ENCODE results near the gene TOM1L1. TPM values are rescaled to one million over a fixed set of nuclear protein-coding genes. Genes with fewer than 3 reads are reported as not detected.

The TOM1L1 gene
- total RNA-seq (10 to 100 TPM; 23.8 to 30.8 (median 28.8) TPM), polyA plus RNA-seq (10 to 100 TPM; 23.0 to 61.7 (median 51.7) TPM)

- TF ChIP-seq CTCF (IDR thresholded peaks at IDR 0.05) (peak in 2 of 4 experiments; percentile 8 to 9), POLR2A (IDR thresholded peaks at IDR 0.05) (no peak), POLR2AphosphoS5 (IDR thresholded peaks at IDR 0.05) (peak in 3 of 4 donors; percentile 15 to 59 (median 27)), EP300 (IDR thresholded peaks at IDR 0.05) (no peak)
- Histone ChIP-seq H3K9me3 (no peaks in the 10 kb centered on the region), H3K27me3 (no peaks in the 10 kb centered on the region), H3K4me1 (peaks cover 3 to 19% (median 16%) of the 10 kb centered on the region in 4 donors), H3K27ac (peak within 1 kb of the TSS; percentile 38 to 68 (median 55)), H3K4me3 (peak within 1 kb of the TSS; percentile 57 to 65 (median 61)), H3K36me3 (no peaks in the 10 kb centered on the region)
- peak; percentile 77 for DNase-seq
- 2 to 4% methylated on average over 67 of the region's 67 CpGs for WGBS, 2 donors
- intact Hi-C loops (cut with DNase I) = loop anchor here (2.0 kb wide), 1 partner anchor 68 kb away; the partner anchor contains the start of genes COX11 and STXBP4
Measured at GRCh38 chr17:54900457-54901229, at the start of gene TOM1L1. Gene TOM1L1, plus strand, starts transcription at chr17:54900852. Its CDS starts 14 bp downstream, at chr17:54900866.

- intact Hi-C loops (cut with DNase I) = no loop called here
- TF ChIP-seq POLR2A (IDR thresholded peaks at IDR 0.05) = no peak
- TF ChIP-seq EP300 (IDR thresholded peaks at IDR 0.05) = no peak
- no peak for TF ChIP-seq POLR2AphosphoS5 (IDR thresholded peaks at IDR 0.05)
- no peak for TF ChIP-seq CTCF (IDR thresholded peaks at IDR 0.05)
- no peaks in the 10 kb centered on the region for H3K9me3 ChIP-seq
Measured at GRCh38 chr17:54859187-54859586, 41.5 kb upstream of the TOM1L1 start.

GRCh38 chr17:54860617-54861470 is 39.8 kb upstream of the TOM1L1 start:
- DNase-seq = no peak
- H3K4me3 ChIP-seq = no peak overlapping the region
- H3K27ac ChIP-seq = no peak overlapping the region
- TF ChIP-seq POLR2AphosphoS5 (IDR thresholded peaks at IDR 0.05) (no peak), CTCF (IDR thresholded peaks at IDR 0.05) (no peak), EP300 (IDR thresholded peaks at IDR 0.05) (no peak), POLR2A (IDR thresholded peaks at IDR 0.05) (no peak)
- WGBS, 2 donors = 87 to 90% methylated on average over 9 of the region's 9 CpGs
- H3K27me3 ChIP-seq = no peaks in the 10 kb centered on the region
- no peaks in the 10 kb centered on the region for H3K4me1 ChIP-seq
- no peaks in the 10 kb centered on the region for H3K9me3 ChIP-seq
- intact Hi-C loops (cut with DNase I) = no loop called here
- H3K36me3 ChIP-seq = no peaks in the 10 kb centered on the region

More at GRCh38 chr17:54859187-54859586, 41.5 kb upstream of the TOM1L1 start:
- H3K36me3 ChIP-seq = no peaks in the 10 kb centered on the region
- 48 to 53% methylated on average over 2 of the region's 2 CpGs for WGBS, 2 donors
- no peak overlapping the region for H3K27ac ChIP-seq
- no peak overlapping the region for H3K4me3 ChIP-seq
- no peaks in the 10 kb centered on the region for H3K4me1 ChIP-seq
- no peak for DNase-seq
- H3K27me3 ChIP-seq = no peaks in the 10 kb centered on the region

- Histone ChIP-seq H3K36me3 (no peaks in the 10 kb centered on the region), H3K4me1 (no peaks in the 10 kb centered on the region), H3K27ac (no peak overlapping the region), H3K9me3 (no peaks in the 10 kb centered on the region), H3K27me3 (no peaks in the 10 kb centered on the region), H3K4me3 (no peak overlapping the region)
- WGBS, 2 donors = 81 to 85% methylated on average over 4 of the region's 4 CpGs
- no peak for TF ChIP-seq POLR2A (IDR thresholded peaks at IDR 0.05)
- no peak for TF ChIP-seq CTCF (IDR thresholded peaks at IDR 0.05)
- no peak for TF ChIP-seq POLR2AphosphoS5 (IDR thresholded peaks at IDR 0.05)
- no peak for TF ChIP-seq EP300 (IDR thresholded peaks at IDR 0.05)
- no peak for DNase-seq
- intact Hi-C loops (cut with DNase I) = no loop called here
Measured at GRCh38 chr17:54861471-54861983, 39.1 kb upstream of the TOM1L1 start.

Data from sigmoid colon (tissue), 7 donors.